ENCODE data around the gene SMYD3. TPM values are rescaled to one million over a fixed set of nuclear protein-coding genes. Genes with fewer than 3 reads are reported as not detected.

The SMYD3 gene
- total RNA-seq, 1 donor from 2014 or later: 80.8 TPM

DNA sequence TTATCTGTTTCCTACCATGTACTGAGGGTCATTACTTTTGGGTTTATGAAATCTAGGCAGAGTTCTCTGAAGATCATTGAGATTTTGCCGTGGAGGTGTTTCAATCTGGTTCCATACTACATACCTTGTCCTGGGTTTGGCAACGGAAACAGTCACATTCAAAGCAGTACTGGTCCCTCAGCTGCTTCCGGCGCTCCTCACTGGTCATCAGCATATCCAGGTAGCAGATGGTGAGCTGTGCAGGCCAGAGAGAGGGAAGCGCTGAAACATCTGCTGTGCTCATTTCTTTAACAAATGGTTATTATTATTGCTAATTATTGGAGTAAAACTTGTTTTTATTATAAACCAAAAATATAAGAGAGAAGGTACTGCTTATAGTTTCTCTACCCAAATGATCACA, 591.7 kb downstream of the SMYD3 start:
- no peaks in the 10 kb centered on the region for H3K9me3 ChIP-seq (ENCODE audit: insufficient read depth, low read depth, low read length)
- Mint-ChIP-seq H3K36me3 (ENCODE audit: low read depth, unreplicated experiment) (peaks cover 18% of the 10 kb centered on the region), H3K9me3 (ENCODE audit: unreplicated experiment) (no peaks in the 10 kb centered on the region), H3K27me3 (ENCODE audit: low read depth, unreplicated experiment) (no peaks in the 10 kb centered on the region), H3K4me1 (ENCODE audit: low read depth, unreplicated experiment) (no peaks in the 10 kb centered on the region), H3K27ac (ENCODE audit: unreplicated experiment) (no peak overlapping the region), H3K4me3 (ENCODE audit: unreplicated experiment) (no peak overlapping the region)
- H3K4me3 ChIP-seq (ENCODE audit: insufficient read depth, low read depth, low read length): no peak overlapping the region
- no peaks in the 10 kb centered on the region for H3K36me3 ChIP-seq (ENCODE audit: insufficient read depth, low read length)
- no peak for TF ChIP-seq EZH2 (IDR thresholded peaks at IDR 0.05; ENCODE audit: insufficient read depth, low read length)
- TF ChIP-seq, protein P1, sequence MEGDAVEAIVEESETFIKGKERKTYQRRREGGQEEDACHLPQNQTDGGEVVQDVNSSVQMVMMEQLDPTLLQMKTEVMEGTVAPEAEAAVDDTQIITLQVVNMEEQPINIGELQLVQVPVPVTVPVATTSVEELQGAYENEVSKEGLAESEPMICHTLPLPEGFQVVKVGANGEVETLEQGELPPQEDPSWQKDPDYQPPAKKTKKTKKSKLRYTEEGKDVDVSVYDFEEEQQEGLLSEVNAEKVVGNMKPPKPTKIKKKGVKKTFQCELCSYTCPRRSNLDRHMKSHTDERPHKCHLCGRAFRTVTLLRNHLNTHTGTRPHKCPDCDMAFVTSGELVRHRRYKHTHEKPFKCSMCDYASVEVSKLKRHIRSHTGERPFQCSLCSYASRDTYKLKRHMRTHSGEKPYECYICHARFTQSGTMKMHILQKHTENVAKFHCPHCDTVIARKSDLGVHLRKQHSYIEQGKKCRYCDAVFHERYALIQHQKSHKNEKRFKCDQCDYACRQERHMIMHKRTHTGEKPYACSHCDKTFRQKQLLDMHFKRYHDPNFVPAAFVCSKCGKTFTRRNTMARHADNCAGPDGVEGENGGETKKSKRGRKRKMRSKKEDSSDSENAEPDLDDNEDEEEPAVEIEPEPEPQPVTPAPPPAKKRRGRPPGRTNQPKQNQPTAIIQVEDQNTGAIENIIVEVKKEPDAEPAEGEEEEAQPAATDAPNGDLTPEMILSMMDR (IDR thresholded peaks at IDR 0.05; ENCODE audit: insufficient read depth, low read depth, low read length): no peak
- no peak overlapping the region for H2AFZ ChIP-seq (ENCODE audit: low read depth, low read length)
- H3K79me2 ChIP-seq (ENCODE audit: insufficient read depth, low read length): no peaks in the 10 kb centered on the region
- no peak overlapping the region for H3K4me2 ChIP-seq (ENCODE audit: low read length)
- DNase-seq (ENCODE audit: low read depth): no peak
- no peak overlapping the region for H3K9ac ChIP-seq (ENCODE audit: low read length)
- no peaks in the 10 kb centered on the region for H4K20me1 ChIP-seq (ENCODE audit: insufficient read depth, low read length)
- H3K4me1 ChIP-seq (ENCODE audit: insufficient read depth, low read length): no peaks in the 10 kb centered on the region
- H3K27me3 ChIP-seq (ENCODE audit: insufficient read depth, low read length): no peaks in the 10 kb centered on the region
- no peak for FAIRE-seq
- no peak overlapping the region for H3K27ac ChIP-seq (ENCODE audit: low read depth, low read length)

DNA sequence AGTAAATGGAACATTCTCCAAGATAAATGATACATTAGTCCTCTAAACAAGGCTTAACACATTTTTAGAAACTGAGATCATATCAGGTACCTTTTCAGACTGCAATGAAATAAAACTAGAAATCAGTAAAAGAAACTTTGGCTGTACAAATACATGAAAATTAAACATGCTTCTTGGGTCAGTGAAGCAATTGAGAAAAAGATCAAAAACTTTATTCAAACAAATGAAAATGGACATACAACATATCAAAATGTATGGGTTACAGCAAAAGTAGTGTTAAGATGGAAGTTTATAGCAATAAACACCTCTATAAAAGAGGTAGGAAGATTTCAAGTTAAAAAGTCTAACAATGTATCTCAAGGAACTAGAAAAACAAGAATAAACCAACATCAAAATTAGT, 598.5 kb downstream of the SMYD3 start:
- peak; percentile 34 for FAIRE-seq
- Mint-ChIP-seq H3K27ac (ENCODE audit: unreplicated experiment) (no peak overlapping the region), H3K36me3 (ENCODE audit: low read depth, unreplicated experiment) (peaks cover 15% of the 10 kb centered on the region), H3K27me3 (ENCODE audit: low read depth, unreplicated experiment) (no peaks in the 10 kb centered on the region), H3K4me1 (ENCODE audit: low read depth, unreplicated experiment) (no peaks in the 10 kb centered on the region), H3K9me3 (ENCODE audit: unreplicated experiment) (peaks cover 2% of the 10 kb centered on the region), H3K4me3 (ENCODE audit: unreplicated experiment) (no peak overlapping the region)
- Histone ChIP-seq H3K9me3 (ENCODE audit: insufficient read depth, low read depth, low read length) (no peaks in the 10 kb centered on the region), H3K27me3 (ENCODE audit: insufficient read depth, low read length) (no peaks in the 10 kb centered on the region), H3K4me2 (ENCODE audit: low read length) (no peak overlapping the region), H3K27ac (ENCODE audit: low read depth, low read length) (no peak overlapping the region), H4K20me1 (ENCODE audit: insufficient read depth, low read length) (no peaks in the 10 kb centered on the region), H2AFZ (ENCODE audit: low read depth, low read length) (no peak overlapping the region), H3K4me3 (ENCODE audit: insufficient read depth, low read depth, low read length) (no peak overlapping the region), H3K79me2 (ENCODE audit: insufficient read depth, low read length) (no peaks in the 10 kb centered on the region), H3K4me1 (ENCODE audit: insufficient read depth, low read length) (no peaks in the 10 kb centered on the region), H3K36me3 (ENCODE audit: insufficient read depth, low read length) (no peaks in the 10 kb centered on the region), H3K9ac (ENCODE audit: low read length) (no peak overlapping the region)
- TF ChIP-seq, protein P1 (IDR thresholded peaks at IDR 0.05; ENCODE audit: insufficient read depth, low read depth, low read length): no peak
- no peak for DNase-seq (ENCODE audit: low read depth)

DNA sequence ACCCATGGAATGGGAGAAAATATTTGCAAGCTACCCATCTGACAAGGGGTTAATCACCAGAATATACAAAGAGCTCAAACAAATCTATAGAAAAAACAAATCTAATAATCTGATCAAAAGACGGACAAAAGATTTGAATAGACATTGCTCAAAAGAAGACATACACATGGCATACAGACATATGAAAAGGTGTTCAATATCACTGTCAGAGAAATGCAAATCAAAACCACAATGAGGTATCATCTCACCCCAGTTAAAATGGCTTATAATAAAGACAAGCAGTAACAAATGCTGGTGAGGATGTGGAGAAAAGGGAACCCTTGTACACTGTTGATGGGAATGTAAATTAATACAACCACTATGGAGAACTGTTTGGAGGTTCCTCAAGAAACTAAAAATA, 600.9 kb downstream of the SMYD3 start:
- H3K36me3 ChIP-seq (ENCODE audit: insufficient read depth, low read length): no peaks in the 10 kb centered on the region
- FAIRE-seq (no peak), DNase-seq (ENCODE audit: low read depth) (no peak)
- Mint-ChIP-seq H3K27ac (ENCODE audit: unreplicated experiment) (peak overlapping the region; percentile 13), H3K4me1 (ENCODE audit: low read depth, unreplicated experiment) (no peaks in the 10 kb centered on the region), H3K27me3 (ENCODE audit: low read depth, unreplicated experiment) (no peaks in the 10 kb centered on the region), H3K4me3 (ENCODE audit: unreplicated experiment) (no peak overlapping the region), H3K9me3 (ENCODE audit: unreplicated experiment) (peaks cover 5% of the 10 kb centered on the region), H3K36me3 (ENCODE audit: low read depth, unreplicated experiment) (peaks cover 19% of the 10 kb centered on the region)
- H3K79me2 ChIP-seq (ENCODE audit: insufficient read depth, low read length): no peaks in the 10 kb centered on the region
- TF ChIP-seq, protein P1 (IDR thresholded peaks at IDR 0.05; ENCODE audit: insufficient read depth, low read depth, low read length): no peak
- TF ChIP-seq EZH2 (IDR thresholded peaks at IDR 0.05; ENCODE audit: insufficient read depth, low read length): no peak
- H2AFZ ChIP-seq (ENCODE audit: low read depth, low read length): no peak overlapping the region
- no peak overlapping the region for H3K9ac ChIP-seq (ENCODE audit: low read length)
- H3K4me2 ChIP-seq (ENCODE audit: low read length): no peak overlapping the region
- H4K20me1 ChIP-seq (ENCODE audit: insufficient read depth, low read length): no peaks in the 10 kb centered on the region
- H3K4me3 ChIP-seq (ENCODE audit: insufficient read depth, low read depth, low read length): no peak overlapping the region
- H3K9me3 ChIP-seq (ENCODE audit: insufficient read depth, low read depth, low read length): no peaks in the 10 kb centered on the region
- H3K27me3 ChIP-seq (ENCODE audit: insufficient read depth, low read length): no peaks in the 10 kb centered on the region
- H3K27ac ChIP-seq (ENCODE audit: low read depth, low read length): no peak overlapping the region
- H3K4me1 ChIP-seq (ENCODE audit: insufficient read depth, low read length): no peaks in the 10 kb centered on the region

Measured in astrocyte (in vitro differentiated cells and primary cell).